Activated T-helper 2 cell treated with anti-CD3 and anti-CD28 coated beads, Interferon-gamma antibody, Interleukin-2, Interleukin-4, amounts not matched to agents 10 μg/mL and 5 μg/mL and 100 μg/mL, durations not matched to agents 14 hours and 24 hours and 36 hours (primary cell): ENCODE results near the gene ABI3BP. TPM values are rescaled to one million over a fixed set of nuclear protein-coding genes. Genes with fewer than 3 reads are reported as not detected.
A peak's percentile ranks its signal among the peaks of the same experiment; 100 is the strongest.

Experiments used
- DNase-seq: peaks from one replicate; pipeline ENCODE4 v3.0.0; 2021; ENCODE audit warnings: low spot score
- H3K27ac Mint-ChIP-seq: one replicate; pipeline ENCODE4 v1.8.0; 2021; ENCODE audit warnings: mixed read lengths
- H3K27me3 Mint-ChIP-seq: one replicate; pipeline ENCODE4 v1.8.0; 2021; ENCODE audit warnings: low read depth, mixed read lengths
- H3K36me3 Mint-ChIP-seq: one replicate; pipeline ENCODE4 v1.8.0; 2021; ENCODE audit warnings: low read depth, mixed read lengths
- H3K4me1 Mint-ChIP-seq: one replicate; pipeline ENCODE4 v1.8.0; 2021; ENCODE audit warnings: low read depth, mixed read lengths
- H3K4me3 Mint-ChIP-seq: one replicate; pipeline ENCODE4 v1.8.0; 2021; ENCODE audit warnings: low read depth, mild to moderate bottlenecking, moderate library complexity, mixed read lengths
- H3K9me3 Mint-ChIP-seq: one replicate; pipeline ENCODE4 v1.8.0; 2021; ENCODE audit warnings: mixed read lengths
- intact Hi-C: fragments of 100-400 bp; cut with micrococcal nuclease; formaldehyde crosslinking; loops from one replicate; pipeline ENCODE4 v1.15.1; 2023
- total RNA-seq: library from RNA; stranded (reverse); gene quantifications from 2 replicates; pipeline ENCODE4 v1.2.3, GENCODE V29; 2022

The ABI3BP gene
- total RNA-seq, 1 donor from 2014 or later = not detected

GRCh38 chr3:100737334-100737733 lies 255.9 kb downstream of the ABI3BP start:
- Mint-ChIP-seq H3K36me3 (peaks cover 76% of the 10 kb centered on the region), H3K9me3 (no peaks in the 10 kb centered on the region), H3K4me1 (peaks cover 41% of the 10 kb centered on the region), H3K27ac (peak overlapping the region; percentile 33), H3K4me3 (no peak overlapping the region), H3K27me3 (no peaks in the 10 kb centered on the region)
- intact Hi-C loops = loop anchor here (2.0 to 10.0 kb wide), 3 partner anchors 60 to 645 kb away; no protein-coding TSS in a partner anchor
- no peak for DNase-seq

GRCh38 chr3:100732435-100732834 lies 260.8 kb downstream of the ABI3BP start:
- peaks cover 31% of the 10 kb centered on the region for H3K4me1 Mint-ChIP-seq
- no peaks in the 10 kb centered on the region for H3K27me3 Mint-ChIP-seq
- H3K9me3 Mint-ChIP-seq = no peaks in the 10 kb centered on the region
- intact Hi-C loops = loop anchor here (10.0 kb wide), 1 partner anchor 268 kb away; no protein-coding TSS in a partner anchor
- no peak overlapping the region for H3K4me3 Mint-ChIP-seq
- peaks cover 71% of the 10 kb centered on the region for H3K36me3 Mint-ChIP-seq
- no peak overlapping the region for H3K27ac Mint-ChIP-seq
- DNase-seq = no peak

GRCh38 chr3:100730524-100730923 lies 262.7 kb downstream of the ABI3BP start:
- intact Hi-C loops = loop anchor here (10.0 kb wide), 1 partner anchor 266 kb away; no protein-coding TSS in a partner anchor
- Mint-ChIP-seq H3K36me3 (peaks cover 71% of the 10 kb centered on the region), H3K27me3 (no peaks in the 10 kb centered on the region), H3K9me3 (no peaks in the 10 kb centered on the region), H3K4me1 (peaks cover 40% of the 10 kb centered on the region), H3K27ac (peak overlapping the region; percentile 36), H3K4me3 (no peak overlapping the region)
- no peak for DNase-seq

- Mint-ChIP-seq H3K4me3 (no peak overlapping the region), H3K27ac (peak overlapping the region; percentile 54), H3K4me1 (peaks cover 30% of the 10 kb centered on the region), H3K27me3 (no peaks in the 10 kb centered on the region), H3K36me3 (peaks cover 62% of the 10 kb centered on the region), H3K9me3 (no peaks in the 10 kb centered on the region)
- DNase-seq = no peak
- intact Hi-C loops = no loop called here
These were observed 266.5 kb downstream of the ABI3BP start for GRCh38 chr3:100726706-100727105.

- H3K4me1 Mint-ChIP-seq = peaks cover 30% of the 10 kb centered on the region
- no peak for DNase-seq
- H3K27ac Mint-ChIP-seq = peak overlapping the region; percentile 11
- H3K27me3 Mint-ChIP-seq = no peaks in the 10 kb centered on the region
- intact Hi-C loops = no loop called here
- peaks cover 64% of the 10 kb centered on the region for H3K36me3 Mint-ChIP-seq
- H3K4me3 Mint-ChIP-seq = no peak overlapping the region
- H3K9me3 Mint-ChIP-seq = no peaks in the 10 kb centered on the region
These were observed 267.2 kb downstream of the ABI3BP start for GRCh38 chr3:100725935-100726513.

GRCh38 chr3:100720426-100720825 lies 272.8 kb downstream of the ABI3BP start:
- H3K27me3 Mint-ChIP-seq = no peaks in the 10 kb centered on the region
- H3K4me1 Mint-ChIP-seq = peaks cover 26% of the 10 kb centered on the region
- no peak overlapping the region for H3K27ac Mint-ChIP-seq
- no peak for DNase-seq
- intact Hi-C loops = no loop called here
- H3K4me3 Mint-ChIP-seq = no peak overlapping the region
- H3K9me3 Mint-ChIP-seq = no peaks in the 10 kb centered on the region
- H3K36me3 Mint-ChIP-seq = peaks cover 77% of the 10 kb centered on the region

- Mint-ChIP-seq H3K27ac (no peak overlapping the region), H3K27me3 (no peaks in the 10 kb centered on the region), H3K4me3 (no peak overlapping the region), H3K4me1 (peaks cover 32% of the 10 kb centered on the region), H3K36me3 (peaks cover 89% of the 10 kb centered on the region), H3K9me3 (no peaks in the 10 kb centered on the region)
- intact Hi-C loops = loop anchor here (10.0 kb wide), 1 partner anchor 384 kb away; the partner anchor contains the start of gene NIT2
- no peak for DNase-seq
These were observed 274.1 kb downstream of the ABI3BP start for GRCh38 chr3:100719136-100719535.

- H3K27me3 Mint-ChIP-seq = no peaks in the 10 kb centered on the region
- no peak overlapping the region for H3K27ac Mint-ChIP-seq
- intact Hi-C loops = loop anchor here (10.0 kb wide), 1 partner anchor 383 kb away; the partner anchor contains the start of gene NIT2
- H3K36me3 Mint-ChIP-seq = peaks cover 92% of the 10 kb centered on the region
- H3K4me3 Mint-ChIP-seq = no peak overlapping the region
- DNase-seq = no peak
- H3K4me1 Mint-ChIP-seq = peaks cover 37% of the 10 kb centered on the region
- no peaks in the 10 kb centered on the region for H3K9me3 Mint-ChIP-seq
These were observed 275.4 kb downstream of the ABI3BP start for GRCh38 chr3:100717637-100718487.

GRCh38 chr3:100717063-100717462 lies 276.2 kb downstream of the ABI3BP start:
- H3K4me3 Mint-ChIP-seq = no peak overlapping the region
- peaks cover 42% of the 10 kb centered on the region for H3K4me1 Mint-ChIP-seq
- no peaks in the 10 kb centered on the region for H3K27me3 Mint-ChIP-seq
- intact Hi-C loops = loop anchor here (10.0 kb wide), 1 partner anchor 382 kb away; the partner anchor contains the start of gene NIT2
- no peaks in the 10 kb centered on the region for H3K9me3 Mint-ChIP-seq
- peaks cover 92% of the 10 kb centered on the region for H3K36me3 Mint-ChIP-seq
- no peak overlapping the region for H3K27ac Mint-ChIP-seq
- no peak for DNase-seq

- Mint-ChIP-seq H3K27me3 (no peaks in the 10 kb centered on the region), H3K27ac (no peak overlapping the region), H3K4me3 (no peak overlapping the region), H3K9me3 (peaks cover 4% of the 10 kb centered on the region), H3K4me1 (peaks cover 53% of the 10 kb centered on the region), H3K36me3 (peaks cover 92% of the 10 kb centered on the region)
- no peak for DNase-seq
- intact Hi-C loops = loop anchor here (10.0 kb wide), 1 partner anchor 380 kb away; the partner anchor contains the start of gene NIT2
These were observed 278.0 kb downstream of the ABI3BP start for GRCh38 chr3:100715176-100715575.

GRCh38 chr3:100710261-100710968 lies 282.8 kb downstream of the ABI3BP start:
- intact Hi-C loops = loop anchor here (1.0 to 10.0 kb wide), 8 partner anchors 30 to 893 kb away; partner anchors contain the start of genes CMSS1 and NIT2

GRCh38 chr3:100709842-100710260 lies 283.4 kb downstream of the ABI3BP start:
- peak overlapping the region; percentile 83 for H3K4me3 Mint-ChIP-seq
- peaks cover 44% of the 10 kb centered on the region for H3K36me3 Mint-ChIP-seq

More at GRCh38 chr3:100710261-100710968, 282.8 kb downstream of the ABI3BP start:
- H3K27ac Mint-ChIP-seq = peak overlapping the region; percentile 85
- peaks cover 47% of the 10 kb centered on the region for H3K4me1 Mint-ChIP-seq
- peaks cover 11% of the 10 kb centered on the region for H3K9me3 Mint-ChIP-seq
- peaks cover 49% of the 10 kb centered on the region for H3K36me3 Mint-ChIP-seq
- H3K27me3 Mint-ChIP-seq = no peaks in the 10 kb centered on the region
- H3K4me3 Mint-ChIP-seq = peak overlapping the region; percentile 81
- peak; percentile 67 for DNase-seq

More at GRCh38 chr3:100709842-100710260, 283.4 kb downstream of the ABI3BP start:
- peak overlapping the region; percentile 85 for H3K27ac Mint-ChIP-seq
- peak; percentile 18 for DNase-seq
- H3K9me3 Mint-ChIP-seq = peaks cover 11% of the 10 kb centered on the region
- intact Hi-C loops = loop anchor here (1.0 to 10.0 kb wide), 11 partner anchors 30 to 966 kb away; partner anchors contain the start of genes CMSS1, LNP1, NIT2 and TOMM70
- peaks cover 42% of the 10 kb centered on the region for H3K4me1 Mint-ChIP-seq
- H3K27me3 Mint-ChIP-seq = no peaks in the 10 kb centered on the region
